NCI-H1694 (cell line): ENCODE results near the gene USP17L17.
"Not testable (repeated sequence)": the region's sequence is repeated elsewhere in the genome, so short reads cannot be mapped to it uniquely, and the experiment has no call there.

Source experiments
- DNase-seq: peaks from one replicate; lab custom pipeline; 2025; lab: John Stamatoyannopoulos, UW

The USP17L17 gene, protein sequence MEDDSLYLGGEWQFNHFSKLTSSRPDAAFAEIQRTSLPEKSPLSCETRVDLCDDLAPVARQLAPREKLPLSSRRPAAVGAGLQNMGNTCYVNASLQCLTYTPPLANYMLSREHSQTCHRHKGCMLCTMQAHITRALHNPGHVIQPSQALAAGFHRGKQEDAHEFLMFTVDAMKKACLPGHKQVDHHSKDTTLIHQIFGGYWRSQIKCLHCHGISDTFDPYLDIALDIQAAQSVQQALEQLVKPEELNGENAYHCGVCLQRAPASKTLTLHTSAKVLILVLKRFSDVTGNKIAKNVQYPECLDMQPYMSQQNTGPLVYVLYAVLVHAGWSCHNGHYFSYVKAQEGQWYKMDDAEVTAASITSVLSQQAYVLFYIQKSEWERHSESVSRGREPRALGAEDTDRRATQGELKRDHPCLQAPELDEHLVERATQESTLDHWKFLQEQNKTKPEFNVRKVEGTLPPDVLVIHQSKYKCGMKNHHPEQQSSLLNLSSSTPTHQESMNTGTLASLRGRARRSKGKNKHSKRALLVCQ

DNA sequence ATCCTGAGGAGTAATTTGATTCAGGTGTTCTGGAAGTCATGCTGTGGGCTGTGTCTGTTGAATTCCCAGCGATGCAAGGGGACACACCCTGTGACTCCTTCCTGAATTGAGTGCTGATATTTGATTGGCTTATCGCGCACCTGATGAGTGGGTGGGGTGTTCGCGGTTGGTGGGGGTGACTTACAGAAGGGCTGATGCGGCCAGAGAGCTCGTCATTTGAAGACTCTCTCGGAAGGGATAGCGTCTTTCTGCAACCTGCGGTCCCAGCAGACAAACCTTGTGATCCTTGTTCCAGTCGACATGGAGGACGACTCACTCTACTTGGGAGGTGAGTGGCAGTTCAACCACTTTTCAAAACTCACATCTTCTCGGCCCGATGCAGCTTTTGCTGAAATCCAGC, at the start of gene USP17L17:
Gene USP17L17, plus strand, starts transcription at position 301 of the 400 bp plus-strand sequence. Its CDS starts 0 bp downstream, at position 301.
- not testable (repeated sequence) for DNase-seq

GRCh38 chr4:9210357-9210756, 33.3 kb upstream of the USP17L17 start, which contains the start of gene USP17L10:
TSS of gene USP17L10 (plus strand) at chr4:9210657. CDS start at chr4:9210657, 0 bp downstream.
- not testable (repeated sequence) for DNase-seq

GRCh38 chr4:9214701-9215100, 29.0 kb upstream of the USP17L17 start:
- not testable (repeated sequence) for DNase-seq

DNA sequence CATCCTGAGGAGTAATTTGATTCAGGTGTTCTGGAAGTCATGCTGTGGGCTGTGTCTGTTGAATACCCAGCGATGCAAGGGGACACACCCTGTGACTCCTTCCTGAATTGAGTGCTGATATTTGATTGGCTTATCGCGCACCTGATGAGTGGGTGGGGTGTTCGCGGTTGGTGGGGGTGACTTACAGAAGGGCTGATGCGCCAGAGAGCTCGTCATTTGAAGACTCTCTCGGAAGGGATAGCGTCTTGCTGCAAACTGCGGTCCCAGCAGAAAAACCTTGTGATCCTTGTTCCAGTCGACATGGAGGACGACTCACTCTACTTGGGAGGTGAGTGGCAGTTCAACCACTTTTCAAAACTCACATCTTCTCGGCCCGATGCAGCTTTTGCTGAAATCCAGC, 28.6 kb upstream of the USP17L17 start, which contains the start of gene USP17L11:
Gene USP17L11, plus strand, starts transcription at position 301 of the 400 bp plus-strand sequence. Its CDS starts 0 bp downstream, at position 301.
- DNase-seq = not testable (repeated sequence)

GRCh38 chr4:9219852-9220251, 23.8 kb upstream of the USP17L17 start, which contains the start of gene USP17L12:
TSS of gene USP17L12 (plus strand) at chr4:9220152. CDS start at chr4:9220152, 0 bp downstream.
- DNase-seq = not testable (repeated sequence)

GRCh38 chr4:9224596-9224995, 19.1 kb upstream of the USP17L17 start, which contains the start of gene USP17L13:
TSS of gene USP17L13 (plus strand) at chr4:9224896. CDS start at chr4:9224896, 0 bp downstream.
- not testable (repeated sequence) for DNase-seq

DNA sequence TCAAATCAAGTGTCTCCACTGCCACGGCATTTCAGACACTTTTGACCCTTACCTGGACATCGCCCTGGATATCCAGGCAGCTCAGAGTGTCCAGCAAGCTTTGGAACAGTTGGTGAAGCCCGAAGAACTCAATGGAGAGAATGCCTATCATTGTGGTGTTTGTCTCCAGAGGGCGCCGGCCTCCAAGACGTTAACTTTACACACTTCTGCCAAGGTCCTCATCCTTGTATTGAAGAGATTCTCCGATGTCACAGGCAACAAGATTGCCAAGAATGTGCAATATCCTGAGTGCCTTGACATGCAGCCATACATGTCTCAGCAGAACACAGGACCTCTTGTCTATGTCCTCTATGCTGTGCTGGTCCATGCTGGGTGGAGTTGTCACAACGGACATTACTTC, 13.4 kb upstream of the USP17L17 start:
- DNase-seq = not testable (repeated sequence)

DNA sequence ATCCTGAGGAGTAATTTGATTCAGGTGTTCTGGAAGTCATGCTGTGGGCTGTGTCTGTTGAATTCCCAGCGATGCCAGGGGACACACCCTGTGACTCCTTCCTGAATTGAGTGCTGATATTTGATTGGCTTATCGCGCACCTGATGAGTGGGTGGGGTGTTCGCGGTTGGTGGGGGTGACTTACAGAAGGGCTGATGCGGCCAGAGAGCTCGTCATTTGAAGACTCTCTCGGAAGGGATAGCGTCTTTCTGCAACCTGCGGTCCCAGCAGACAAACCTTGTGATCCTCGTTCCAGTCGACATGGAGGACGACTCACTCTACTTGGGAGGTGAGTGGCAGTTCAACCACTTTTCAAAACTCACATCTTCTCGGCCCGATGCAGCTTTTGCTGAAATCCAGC, 9.6 kb upstream of the USP17L17 start, which contains the start of gene USP17L15:
Gene USP17L15, plus strand, starts transcription at position 301 of the 400 bp plus-strand sequence. Its CDS starts 0 bp downstream, at position 301.
- DNase-seq = not testable (repeated sequence)

DNA sequence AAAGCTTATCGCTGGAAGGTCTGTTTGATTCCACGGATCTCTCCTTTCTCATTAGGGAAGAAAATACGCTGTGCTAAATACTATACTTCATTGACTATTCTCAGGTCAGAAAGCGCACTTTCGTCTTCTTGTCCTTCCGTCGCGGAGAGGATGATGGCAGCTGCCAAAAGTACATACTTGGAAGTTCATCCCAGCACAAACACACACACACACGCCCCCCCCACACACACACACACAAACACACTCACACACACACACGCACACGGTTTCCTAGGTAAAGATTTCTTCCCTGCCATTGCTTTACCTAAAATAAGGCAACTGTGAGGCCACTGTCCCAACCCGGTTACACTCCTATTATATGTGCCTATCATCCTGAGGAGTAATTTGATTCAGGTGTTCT, 5.2 kb upstream of the USP17L17 start:
- not testable (repeated sequence) for DNase-seq

DNA sequence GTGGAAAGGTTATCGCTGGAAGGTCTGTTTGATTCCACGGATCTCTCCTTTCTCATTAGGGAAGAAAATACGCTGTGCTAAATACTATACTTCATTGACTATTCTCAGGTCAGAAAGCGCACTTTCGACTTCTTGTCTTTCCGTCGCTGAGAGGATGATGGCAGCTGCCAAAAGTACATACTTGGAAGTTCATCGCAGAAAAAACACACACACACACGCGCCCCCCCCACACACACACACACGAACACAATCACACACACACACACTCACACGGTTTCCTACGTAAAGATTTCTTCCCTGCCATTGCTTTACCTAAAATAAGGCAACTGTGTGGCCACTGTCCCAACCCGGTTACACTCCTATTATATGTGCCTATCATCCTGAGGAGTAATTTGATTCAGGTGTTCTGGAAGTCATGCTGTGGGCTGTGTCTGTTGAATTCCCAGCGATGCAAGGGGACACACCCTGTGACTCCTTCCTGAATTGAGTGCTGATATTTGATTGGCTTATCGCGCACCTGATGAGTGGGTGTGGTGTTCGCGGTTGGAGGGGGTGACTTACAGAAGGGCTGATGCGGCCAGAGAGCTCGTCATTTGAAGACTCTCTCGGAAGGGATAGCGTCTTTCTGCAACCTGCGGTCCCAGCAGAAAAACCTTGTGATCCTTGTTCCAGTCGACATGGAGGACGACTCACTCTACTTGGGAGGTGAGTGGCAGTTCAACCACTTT, 4.4 kb downstream of the USP17L17 start, which contains the start of gene USP17L18:
Gene USP17L18, plus strand, starts transcription at position 678 of the 728 bp plus-strand sequence. Its CDS starts 0 bp downstream, at position 678.
- DNase-seq = not testable (repeated sequence)

GRCh38 chr4:9253078-9253477, 9.4 kb downstream of the USP17L17 start, which contains the start of gene USP17L19:
TSS of gene USP17L19 (plus strand) at chr4:9253378. CDS start at chr4:9253378, 0 bp downstream.
- not testable (repeated sequence) for DNase-seq

- not testable (repeated sequence) for DNase-seq
Observed at GRCh38 chr4:9257824-9258223, 14.1 kb downstream of the USP17L17 start, which contains the start of gene USP17L20. TSS of gene USP17L20 (plus strand) at chr4:9258124. CDS start at chr4:9258124, 0 bp downstream.

- not testable (repeated sequence) for DNase-seq
Observed at GRCh38 chr4:9262572-9262971, 18.9 kb downstream of the USP17L17 start, which contains the start of gene USP17L21. TSS of gene USP17L21 (plus strand) at chr4:9262872. CDS start at chr4:9262872, 0 bp downstream.

- DNase-seq = not testable (repeated sequence)
Observed at GRCh38 chr4:9267319-9267718, 23.6 kb downstream of the USP17L17 start, which contains the start of gene USP17L22. TSS of gene USP17L22 (plus strand) at chr4:9267619. CDS start at chr4:9267619, 0 bp downstream.

DNA sequence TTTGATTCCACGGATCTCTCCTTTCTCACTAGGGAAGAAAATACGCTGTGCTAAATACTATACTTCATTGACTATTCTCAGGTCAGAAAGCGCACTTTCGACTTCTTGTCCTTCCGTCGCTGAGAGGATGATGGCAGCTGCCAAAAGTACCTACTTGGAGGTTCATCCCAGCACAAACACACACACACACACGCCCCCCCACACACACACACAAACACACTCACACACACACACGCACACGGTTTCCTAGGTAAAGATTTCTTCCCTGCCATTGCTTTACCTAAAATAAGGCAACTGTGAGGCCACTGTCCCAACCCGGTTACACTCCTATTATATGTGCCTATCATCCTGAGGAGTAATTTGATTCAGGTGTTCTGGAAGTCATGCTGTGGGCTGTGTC, 28.0 kb downstream of the USP17L17 start:
- DNase-seq = not testable (repeated sequence)
